ENCODE measurements around the gene FBXO48. TPM values are rescaled to one million over a fixed set of nuclear protein-coding genes. Genes with fewer than 3 reads are reported as not detected.
"Not testable (repeated sequence)": the region's sequence is repeated elsewhere in the genome, so short reads cannot be mapped to it uniquely, and the experiment has no call there.

FBXO48 gene
- total RNA-seq, 1 donor from 2014 or later, result 1.8 TPM

DNA sequence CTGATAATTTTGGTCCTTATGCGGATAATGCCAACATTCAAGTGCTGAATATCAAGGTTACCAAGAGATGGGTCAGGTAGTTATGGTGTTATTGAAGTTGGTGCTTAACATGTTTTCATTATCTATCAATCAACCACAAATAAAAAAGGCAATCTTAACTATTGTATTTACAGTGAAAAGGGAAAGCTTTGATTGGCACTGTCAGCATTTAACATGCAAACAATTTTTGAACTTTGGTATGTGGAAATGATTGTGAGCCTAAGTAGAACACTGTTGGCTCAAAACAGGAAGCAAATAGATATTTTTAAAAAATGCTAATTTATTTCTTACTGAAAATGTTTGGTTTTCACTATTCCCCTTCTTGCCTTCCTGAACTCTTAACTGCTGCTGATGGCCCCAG, 22.2 kb upstream of the FBXO48 start:
- H3K27me3 ChIP-seq, result no peaks in the 10 kb centered on the region
- no peak for DNase-seq
- H3K4me3 ChIP-seq, result no peak overlapping the region
- H3K27ac ChIP-seq, result no peak overlapping the region
- H3K9me3 ChIP-seq, result no peaks in the 10 kb centered on the region
- ATAC-seq, result no peak
- TF ChIP-seq CTCF (IDR thresholded peaks at IDR 0.05), result no peak
- no peaks in the 10 kb centered on the region for H3K4me1 ChIP-seq
- intact Hi-C loops (cut with DNase I), result no loop called here
- no peaks in the 10 kb centered on the region for H3K36me3 ChIP-seq

- H3K4me3 ChIP-seq; DNase-seq; H3K27me3 ChIP-seq; H3K36me3 ChIP-seq; intact Hi-C loops (cut with DNase I); H3K9me3 ChIP-seq; H3K27ac ChIP-seq; ATAC-seq; H3K4me1 ChIP-seq: not testable (repeated sequence)
Measured at GRCh38 chr2:68488605-68489004, 21.5 kb upstream of the FBXO48 start.

DNA sequence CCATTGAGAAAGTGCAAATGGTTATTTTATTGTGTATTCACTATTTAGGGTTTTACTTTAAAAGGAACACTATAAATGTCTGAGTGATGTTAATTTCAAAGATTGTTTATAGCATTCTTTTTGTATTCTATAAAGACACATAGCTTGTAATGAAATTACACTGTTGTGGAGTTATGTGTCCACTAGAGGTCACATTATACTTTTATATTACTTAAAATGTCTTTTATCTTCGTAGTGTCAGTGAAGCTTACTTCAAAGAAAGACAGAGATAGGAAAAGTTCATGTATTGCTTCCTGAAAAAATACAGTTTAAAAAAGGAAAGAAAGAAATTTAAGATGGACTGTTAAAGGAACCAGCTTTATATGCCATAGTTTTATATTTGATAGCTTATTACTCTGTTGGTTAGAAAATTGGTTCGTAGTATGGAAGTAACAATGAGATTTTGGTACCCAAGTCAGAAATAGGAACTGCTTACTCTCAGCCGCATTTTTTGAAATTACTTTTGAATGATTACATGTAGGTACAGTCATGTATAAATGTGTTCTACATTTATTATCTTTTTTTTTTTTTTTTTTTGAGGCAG, 20.8 kb upstream of the FBXO48 start:
- H3K27ac ChIP-seq, result no peak overlapping the region
- DNase-seq (no peak), ATAC-seq (peak; percentile 43)
- no peaks in the 10 kb centered on the region for H3K9me3 ChIP-seq
- intact Hi-C loops (cut with DNase I), result no loop called here
- H3K4me3 ChIP-seq, result no peak overlapping the region
- H3K36me3 ChIP-seq, result no peaks in the 10 kb centered on the region
- no peaks in the 10 kb centered on the region for H3K4me1 ChIP-seq
- peak; percentile 62 for TF ChIP-seq CTCF (IDR thresholded peaks at IDR 0.05)
- no peaks in the 10 kb centered on the region for H3K27me3 ChIP-seq

DNA sequence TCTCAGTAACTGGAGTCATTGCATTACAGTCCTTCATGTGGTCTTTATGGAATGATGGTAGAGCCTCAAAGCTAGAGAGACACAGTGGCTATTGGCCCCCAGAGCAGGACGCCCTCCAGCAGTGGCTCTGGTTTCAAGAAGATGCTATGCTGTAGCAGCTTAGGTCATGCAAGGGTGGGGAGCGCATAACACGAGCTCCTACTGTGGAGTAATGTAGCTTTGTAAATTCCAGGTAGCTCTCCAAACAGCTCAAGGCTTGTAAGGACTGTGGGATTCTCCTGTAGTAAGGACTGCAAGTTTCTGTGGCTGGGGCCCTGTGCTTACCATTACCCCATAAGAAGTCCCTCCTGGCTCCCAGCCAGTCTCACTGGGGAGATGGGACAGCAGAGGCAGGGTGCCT, 15.9 kb upstream of the FBXO48 start:
- Histone ChIP-seq H3K4me1 (no peaks in the 10 kb centered on the region), H3K9me3 (no peaks in the 10 kb centered on the region), H3K27me3 (no peaks in the 10 kb centered on the region), H3K27ac (no peak overlapping the region), H3K36me3 (no peaks in the 10 kb centered on the region), H3K4me3 (no peak overlapping the region)
- TF ChIP-seq CTCF (IDR thresholded peaks at IDR 0.05), result no peak
- ATAC-seq (no peak), DNase-seq (no peak)
- intact Hi-C loops (cut with DNase I), result no loop called here

DNA sequence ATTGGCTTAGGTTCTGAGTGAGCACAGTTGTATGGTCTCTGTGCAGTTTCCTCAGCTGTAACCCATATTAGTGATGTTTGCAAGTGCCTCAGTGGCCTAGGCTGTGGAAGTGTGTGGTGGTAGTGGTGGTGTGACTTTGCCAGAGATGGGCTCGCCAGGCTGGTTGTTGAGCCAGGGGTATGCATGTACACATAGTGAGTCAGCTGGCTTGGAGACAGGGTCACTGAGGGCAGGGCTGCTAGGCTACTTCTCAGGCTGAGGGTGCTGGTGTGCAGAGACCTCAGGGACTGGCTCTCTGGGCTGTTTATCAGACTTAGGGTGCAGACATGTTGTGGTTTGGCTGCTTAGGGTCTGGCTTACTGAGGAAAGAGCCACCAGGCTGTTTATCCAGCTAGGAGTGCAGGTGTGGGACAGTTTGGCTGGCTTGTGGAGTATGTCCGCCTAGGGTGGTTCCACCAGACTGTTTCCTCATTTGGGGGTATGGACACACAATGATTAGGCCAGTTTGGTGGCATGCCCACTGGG, 15.3 kb upstream of the FBXO48 start:
- Histone ChIP-seq H3K36me3 (no peaks in the 10 kb centered on the region), H3K27ac (no peak overlapping the region), H3K4me1 (no peaks in the 10 kb centered on the region), H3K4me3 (no peak overlapping the region), H3K9me3 (no peaks in the 10 kb centered on the region), H3K27me3 (no peaks in the 10 kb centered on the region)
- no peak for ATAC-seq
- DNase-seq, result no peak
- intact Hi-C loops (cut with DNase I), result no loop called here
- TF ChIP-seq CTCF (IDR thresholded peaks at IDR 0.05), result no peak

DNA sequence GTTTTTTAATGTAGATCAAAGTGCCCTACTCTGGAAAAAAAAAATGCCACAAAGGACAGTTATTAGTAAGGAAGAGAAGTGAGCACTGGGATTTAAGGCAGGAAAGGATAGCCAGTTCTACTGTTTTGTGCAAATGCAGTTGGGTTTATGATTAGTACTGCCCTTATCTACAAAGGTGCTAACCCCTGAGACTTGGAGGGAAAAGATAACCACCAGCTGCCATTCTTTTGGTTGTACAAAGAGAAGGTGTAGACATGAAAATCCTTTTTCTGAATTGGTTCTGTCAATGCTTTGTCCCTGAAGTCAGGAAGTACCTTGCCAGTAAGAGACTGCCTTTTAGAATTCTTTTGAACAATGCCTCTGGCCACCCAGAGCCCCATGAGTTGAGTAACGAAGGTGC, 11.6 kb upstream of the FBXO48 start:
- no peak for DNase-seq
- no peak for TF ChIP-seq CTCF (IDR thresholded peaks at IDR 0.05)
- Histone ChIP-seq H3K27ac (no peak overlapping the region), H3K4me3 (no peak overlapping the region), H3K9me3 (no peaks in the 10 kb centered on the region), H3K27me3 (no peaks in the 10 kb centered on the region), H3K36me3 (no peaks in the 10 kb centered on the region), H3K4me1 (no peaks in the 10 kb centered on the region)
- ATAC-seq, result no peak
- intact Hi-C loops (cut with DNase I), result no loop called here
